Prostate gland (tissue), 2 donors: ENCODE results near the gene TPPP.

ENCODE experiments used
- CTCF ChIP-seq, 4 experiments: fragments of 200-600 bp in 2 of 4; fragments of 450-650 bp in 2 of 4; sonication (generic) in 2 of 4; IDR thresholded peaks; 1 replicate in 3 of 4; 2 replicates in 1 of 4; pipeline ENCODE4 v1.5.1; 2016 to 2019; ENCODE audit warnings: antibody characterized with exemption in 4 of 4, mild to moderate bottlenecking in 2 of 4, moderate library complexity in 2 of 4
- POLR2A ChIP-seq: fragments of 450-650 bp; IDR thresholded peaks from one replicate; pipeline ENCODE4 v1.6.1; 2016; ENCODE audit warnings: antibody characterized with exemption, mild to moderate bottlenecking

- TF ChIP-seq CTCF (IDR thresholded peaks at IDR 0.05) (no peak), POLR2A (no peak)
Measured at GRCh38 chr5:665956-666711, 27.0 kb downstream of the TPPP start.
